Adrenal gland (tissue), 12 donors: ENCODE measurements around the gene CCDC6. TPM values are rescaled to one million over a fixed set of nuclear protein-coding genes. Genes with fewer than 3 reads are reported as not detected.

Experiments
- DNase-seq, 7 donors: peaks; one replicate each; pipeline ENCODE4 v3.0.0-alpha.2; 2019 to 2020
- H3K27ac ChIP-seq, 5 donors: fragments of 200-600 bp; sonication (generic) in 4 of 5; 1 replicate in 3 of 5; 2 replicates in 2 of 5; pipeline versions ENCODE4 v1.5.1 to v1.8.0; 2016 to 2020; ENCODE audit warnings: mild to moderate bottlenecking in 1 of 5
- H3K27me3 ChIP-seq: fragments of 200-600 bp; 2 replicates; pipeline ENCODE4 v1.8.0; 2021
- H3K36me3 ChIP-seq, 2 donors: fragments of 200-600 bp; replicated peaks in 1 of 2; 1 replicate in 1 of 2; 2 replicates in 1 of 2; pipeline versions ENCODE4 v1.5.1 to v1.8.0; 2018 to 2022
- H3K4me1 ChIP-seq, 2 donors: fragments of 200-600 bp; replicated peaks in 1 of 2; 1 replicate in 1 of 2; 2 replicates in 1 of 2; pipeline versions ENCODE4 v1.5.1 to v1.8.0; 2018 to 2021
- H3K4me3 ChIP-seq, 4 donors: fragments of 200-600 bp; sonication (generic) in 3 of 4; one replicate each; pipeline ENCODE4 v1.5.1; 2016 to 2018
- H3K9me3 ChIP-seq, 3 donors: fragments of 200-600 bp; sonication (generic) in 1 of 3; replicated peaks in 1 of 3; 1 replicate in 2 of 3; 2 replicates in 1 of 3; pipeline versions ENCODE4 v1.5.1 to v1.8.0; 2016 to 2021
- POLR2A ChIP-seq, 2 donors: fragments of 450-650 bp; IDR thresholded peaks; one replicate each; pipeline ENCODE4 v1.6.1; 2017; ENCODE audit warnings: antibody characterized with exemption in 2 of 2, mild to moderate bottlenecking in 2 of 2, moderate library complexity in 1 of 2
- WGBS, 4 donors: extraction: QIAGEN DNeasy Blood & Tissue Kit in 2 of 4; methylation state at CpG; one replicate each; pipeline versions ENCODE4 v1.1.5 to v1.1.7; 2013 to 2017; 5-methylcytosine and 5-hydroxymethylcytosine counted together
- intact Hi-C, 2 donors: fragments of 100-400 bp; cut with DNase I; formaldehyde crosslinking; loops; one replicate each; pipeline versions ENCODE4 v1.14.1 to v1.15.0; 2022 to 2023
- polyA plus RNA-seq, 3 donors: library from polyadenylated mRNA; stranded (reverse); fragments of 200-250 nt in 2 of 3; fragments of 350-450 nt in 1 of 3; fragmentation: Illumina TruSeq in 1 of 3; extraction: RNeasy Lipid Tissue Mini Kit (QIAGEN cat#74804) in 1 of 3; gene quantifications; one replicate each; pipeline ENCODE4 v1.2.3, GENCODE V29; 2013 to 2014
- total RNA-seq, 9 donors: library from RNA; depleted of rRNA in 4 of 9; stranded (reverse); fragments of >200 nt in 4 of 9; fragments of 120-200 nt in 1 of 9; fragmentation: NEBNext Ultra II Directional in 1 of 9; extraction: Animal tissue kit (Norgen Biotek cat#: 25700) in 1 of 9; gene quantifications; one replicate each; pipeline versions ENCODE4 v1.1.0 to v1.2.4, GENCODE V29; 2013 to 2023
- TF ChIP-seq, protein P1 (sequence below), 6 experiments: fragments of 450-650 bp in 4 of 6; fragments of 200-600 bp in 2 of 6; sonication (generic) in 1 of 6; IDR thresholded peaks; 1 replicate in 5 of 6; 2 replicates in 1 of 6; pipeline versions ENCODE4 v1.5.1 to v1.8.0; 2016 to 2021; ENCODE audit warnings: antibody characterized with exemption in 6 of 6, mild to moderate bottlenecking in 2 of 6, moderate library complexity in 1 of 6
- donor health status: healthy with polysubstance abuse.
- donor health status: Bipolar disorder and iron deficiency.
- donor health status: DM: yes; HTN: yes; CAD: no.
- donor health status: DM: no; HTN: no; CAD: no.
- donor health status: DM: no; HTN: no; CAD: no.
- donor health status: DM: yes; HTN: yes; CAD: no.

The CCDC6 gene
- total and polyA plus RNA-seq, 12 donors = 7.1 to 53.3 (median 32.9) TPM

GRCh38 chr10:59870152-59870551 lies 36.2 kb downstream of the CCDC6 start:
- no peak for TF ChIP-seq POLR2A (IDR thresholded peaks at IDR 0.05)
- H3K36me3 ChIP-seq = no peaks in the 10 kb centered on the region

DNA sequence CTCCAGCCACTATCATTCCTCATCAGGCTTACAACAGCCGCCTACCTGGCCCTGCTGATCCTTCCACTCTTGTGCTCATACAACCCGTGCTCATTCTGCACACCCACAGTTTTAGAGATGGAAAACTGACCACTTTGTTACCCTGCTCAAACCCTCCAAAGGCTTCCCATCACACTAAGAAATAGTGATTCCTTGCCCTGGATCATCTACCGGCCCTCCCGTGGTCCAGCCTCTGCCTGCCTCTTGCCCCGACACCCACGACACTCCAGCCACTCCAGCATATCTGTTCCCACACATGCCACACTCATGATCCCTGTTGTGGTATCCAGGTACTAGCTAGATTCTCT lies 36.8 kb downstream of the CCDC6 start:
- Histone ChIP-seq H3K27ac (no peak overlapping the region), H3K27me3 (no peaks in the 10 kb centered on the region), H3K9me3 (no peaks in the 10 kb centered on the region), H3K4me1 (peaks cover 6 to 27% of the 10 kb centered on the region in 2 donors), H3K4me3 (no peak overlapping the region), H3K36me3 (no peaks in the 10 kb centered on the region)
- intact Hi-C loops = no loop called here
- WGBS, 4 donors = 85 to 96% (median 96%) methylated on average over 6 of the region's 6 CpGs
- no peak for TF ChIP-seq POLR2A (IDR thresholded peaks at IDR 0.05)
- TF ChIP-seq, protein P1, sequence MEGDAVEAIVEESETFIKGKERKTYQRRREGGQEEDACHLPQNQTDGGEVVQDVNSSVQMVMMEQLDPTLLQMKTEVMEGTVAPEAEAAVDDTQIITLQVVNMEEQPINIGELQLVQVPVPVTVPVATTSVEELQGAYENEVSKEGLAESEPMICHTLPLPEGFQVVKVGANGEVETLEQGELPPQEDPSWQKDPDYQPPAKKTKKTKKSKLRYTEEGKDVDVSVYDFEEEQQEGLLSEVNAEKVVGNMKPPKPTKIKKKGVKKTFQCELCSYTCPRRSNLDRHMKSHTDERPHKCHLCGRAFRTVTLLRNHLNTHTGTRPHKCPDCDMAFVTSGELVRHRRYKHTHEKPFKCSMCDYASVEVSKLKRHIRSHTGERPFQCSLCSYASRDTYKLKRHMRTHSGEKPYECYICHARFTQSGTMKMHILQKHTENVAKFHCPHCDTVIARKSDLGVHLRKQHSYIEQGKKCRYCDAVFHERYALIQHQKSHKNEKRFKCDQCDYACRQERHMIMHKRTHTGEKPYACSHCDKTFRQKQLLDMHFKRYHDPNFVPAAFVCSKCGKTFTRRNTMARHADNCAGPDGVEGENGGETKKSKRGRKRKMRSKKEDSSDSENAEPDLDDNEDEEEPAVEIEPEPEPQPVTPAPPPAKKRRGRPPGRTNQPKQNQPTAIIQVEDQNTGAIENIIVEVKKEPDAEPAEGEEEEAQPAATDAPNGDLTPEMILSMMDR (IDR thresholded peaks at IDR 0.05) = no peak
- no peak for DNase-seq

More at GRCh38 chr10:59870152-59870551, 36.2 kb downstream of the CCDC6 start:
- Histone ChIP-seq H3K27ac (no peak overlapping the region), H3K9me3 (no peaks in the 10 kb centered on the region), H3K4me3 (no peak overlapping the region), H3K27me3 (no peaks in the 10 kb centered on the region), H3K4me1 (peaks cover 6 to 22% of the 10 kb centered on the region in 2 donors)
- intact Hi-C loops = no loop called here
- WGBS, 4 donors = 92 to 97% (median 95%) methylated on average over 4 of the region's 4 CpGs
- no peak for DNase-seq

DNA sequence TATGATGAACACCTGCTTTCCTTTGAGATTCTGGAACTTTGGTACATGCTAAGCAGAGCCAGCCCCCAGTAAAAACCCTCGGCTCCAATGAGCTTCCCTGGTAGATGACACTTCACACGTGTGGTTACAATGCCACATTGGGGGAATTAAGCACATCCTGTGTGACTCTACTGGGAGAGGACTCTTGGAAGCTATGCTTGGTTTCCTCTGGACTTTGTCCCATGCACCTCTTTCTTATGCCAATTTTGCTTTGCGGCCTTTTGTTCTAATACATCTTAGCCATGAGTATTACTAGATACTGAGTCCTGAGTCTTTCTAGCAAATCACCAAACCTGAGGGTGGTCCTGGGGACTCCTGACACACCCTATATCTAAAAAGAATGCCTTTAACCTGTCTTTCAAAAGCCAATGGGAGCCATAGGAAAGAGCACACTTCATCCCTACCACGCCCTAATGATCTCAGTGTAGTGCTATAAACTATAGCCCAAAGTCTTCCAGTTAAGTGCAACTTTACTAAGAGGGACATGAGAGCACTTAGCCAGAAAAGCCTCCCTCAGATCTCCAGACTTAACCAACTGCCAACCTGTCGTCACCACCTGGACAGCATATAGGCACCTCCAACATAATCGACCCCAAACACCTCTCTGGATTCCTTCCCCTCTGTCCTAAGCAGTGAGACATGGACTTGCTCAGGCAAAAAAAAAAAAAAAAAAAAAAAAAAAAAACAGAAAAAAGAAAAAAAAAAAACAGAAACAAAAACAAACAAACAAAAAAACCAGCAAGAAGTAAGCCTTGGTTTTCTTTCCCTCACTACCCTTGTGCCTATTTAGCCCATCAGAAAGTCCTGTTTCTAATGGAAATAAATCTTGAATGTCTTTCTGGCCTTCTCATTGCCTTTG lies 37.4 kb downstream of the CCDC6 start:
- Histone ChIP-seq H3K27ac (no peak overlapping the region), H3K4me3 (no peak overlapping the region), H3K9me3 (no peaks in the 10 kb centered on the region), H3K36me3 (no peaks in the 10 kb centered on the region), H3K27me3 (no peaks in the 10 kb centered on the region), H3K4me1 (peaks cover 6 to 33% of the 10 kb centered on the region in 2 donors)
- intact Hi-C loops = no loop called here
- no peak for TF ChIP-seq POLR2A (IDR thresholded peaks at IDR 0.05)
- TF ChIP-seq, protein P1 (IDR thresholded peaks at IDR 0.05) = no peak
- no peak for DNase-seq
- 89 to 95% (median 91%) methylated on average over 6 of the region's 6 CpGs for WGBS, 4 donors

DNA sequence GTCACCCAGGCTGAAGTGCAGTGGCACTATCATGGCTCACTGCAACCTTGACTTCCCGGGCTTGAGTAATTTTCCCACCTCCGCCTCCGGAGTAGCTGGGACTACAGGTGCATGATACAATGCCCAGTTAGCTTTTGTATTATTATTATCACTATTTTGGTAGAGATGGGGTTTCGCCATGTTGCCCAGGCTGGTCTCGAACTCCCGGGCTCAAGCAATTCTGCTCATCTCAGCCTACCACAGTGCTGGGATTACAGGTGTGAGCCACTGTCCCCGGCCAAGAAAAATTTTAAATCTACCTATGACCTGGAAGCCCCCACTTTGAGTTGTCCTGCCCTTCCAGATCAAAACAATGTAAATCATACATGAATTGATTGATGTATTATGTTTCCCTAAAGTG lies 38.8 kb downstream of the CCDC6 start:
- no peak overlapping the region for H3K4me3 ChIP-seq
- WGBS, 4 donors = 76 to 88% (median 78%) methylated on average over 7 of the region's 7 CpGs
- no peaks in the 10 kb centered on the region for H3K9me3 ChIP-seq
- no peaks in the 10 kb centered on the region for H3K36me3 ChIP-seq
- intact Hi-C loops = no loop called here
- DNase-seq = no peak
- TF ChIP-seq, protein P1 (IDR thresholded peaks at IDR 0.05) = no peak
- TF ChIP-seq POLR2A (IDR thresholded peaks at IDR 0.05) = no peak
- no peak overlapping the region for H3K27ac ChIP-seq
- peaks cover 1 to 24% of the 10 kb centered on the region in 2 donors for H3K4me1 ChIP-seq
- H3K27me3 ChIP-seq = no peaks in the 10 kb centered on the region
